GM19468 (cell line): ENCODE data around the gene ABITRAM.

Experiments
- ATAC-seq: cut with Tn5 transposase; IDR thresholded peaks from one replicate; pipeline ENCODE4 v1.9.1; 2021; ENCODE audit warnings: mild to moderate bottlenecking, moderate library complexity, moderate number of reproducible peaks; ENCODE audit not compliant: unreplicated experiment; ENCODE audit errors: extremely low read depth

The ABITRAM gene

DNA sequence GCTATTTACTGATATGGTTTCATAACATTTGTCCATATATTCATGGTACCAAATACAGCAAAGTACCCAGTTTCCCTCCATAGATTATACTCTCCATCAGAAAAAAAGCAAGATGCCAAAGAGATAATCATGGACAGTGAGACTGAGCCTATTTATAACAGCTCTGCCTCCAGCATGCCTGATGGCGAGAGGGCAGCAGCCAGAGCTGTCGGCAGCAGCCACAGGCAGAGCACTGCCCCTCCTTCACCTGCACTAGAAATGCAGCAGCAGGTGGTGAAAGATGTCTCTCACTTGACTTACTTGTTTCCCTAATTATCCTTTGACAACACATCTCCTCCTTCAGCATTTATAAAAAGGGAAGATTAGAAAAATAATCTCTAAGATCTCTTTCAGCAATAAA, 46.7 kb downstream of the ABITRAM start:
- ATAC-seq: no peak

DNA sequence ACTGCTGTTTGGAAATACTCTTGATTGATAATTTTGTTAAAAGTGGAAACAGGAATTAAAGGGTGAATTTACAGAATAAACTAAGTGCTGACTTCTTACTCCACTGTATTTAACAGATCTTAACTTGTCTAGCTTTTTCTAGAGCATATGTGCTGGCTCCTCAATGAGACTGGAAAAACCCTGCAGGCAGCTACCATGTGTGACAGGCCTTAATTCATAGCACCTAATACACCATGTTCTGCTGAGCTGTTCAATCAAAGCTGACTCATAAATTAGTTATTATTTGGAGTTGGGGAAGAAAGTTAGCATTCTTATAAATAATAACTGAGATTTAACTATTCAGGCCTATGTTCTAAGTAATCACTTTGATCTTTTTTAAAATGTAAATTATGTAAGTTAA, 49.7 kb downstream of the ABITRAM start:
- no peak for ATAC-seq
